WERI-Rb-1 (cell line): Measurements from ENCODE around the gene WBP1L.

Experiments used
- DNase-seq: peaks from one replicate; pipeline ENCODE4 v3.0.0-alpha.2; 2020
- H3K27ac ChIP-seq: fragments of 250-450 bp; sonication (Bioruptor Pico); 2 replicates; pipeline ENCODE4 v1.5.1; 2020; ENCODE audit warnings: mild to moderate bottlenecking, moderate library complexity
- H3K27me3 ChIP-seq: fragments of 250-450 bp; sonication (Bioruptor Pico); 2 replicates; pipeline ENCODE4 v1.5.1; 2021; ENCODE audit warnings: mild to moderate bottlenecking, low read depth, moderate library complexity; ENCODE audit not compliant: insufficient read depth, severe bottlenecking
- H3K36me3 ChIP-seq: fragments of 250-450 bp; sonication (Bioruptor Pico); 2 replicates; pipeline ENCODE4 v1.5.1; 2020; ENCODE audit warnings: mild to moderate bottlenecking, moderate library complexity
- H3K4me3 ChIP-seq: 2 replicates; pipeline ENCODE4 v1.5.1; 2011; ENCODE audit warnings: low read depth, mild to moderate bottlenecking, control low read depth, low read length
- H3K9me3 ChIP-seq: fragments of 250-450 bp; sonication (Bioruptor Pico); 2 replicates; pipeline ENCODE4 v1.5.1; 2021; ENCODE audit warnings: mild to moderate bottlenecking, moderate library complexity; ENCODE audit not compliant: severe bottlenecking
- TF ChIP-seq, protein P1 (sequence below): IDR thresholded peaks from 2 replicates; pipeline ENCODE4 v1.5.1; 2011; ENCODE audit warnings: low read depth, mild to moderate bottlenecking, control low read depth, inconsistent platforms, low read length

WBP1L gene

GRCh38 chr10:102824664-102825063, 80.9 kb downstream of the WBP1L start:
- Histone ChIP-seq H3K36me3 (no peaks in the 10 kb centered on the region), H3K9me3 (no peaks in the 10 kb centered on the region), H3K27me3 (no peaks in the 10 kb centered on the region), H3K27ac (no peak overlapping the region), H3K4me3 (no peak overlapping the region)
- DNase-seq, result no peak
- TF ChIP-seq, protein P1, sequence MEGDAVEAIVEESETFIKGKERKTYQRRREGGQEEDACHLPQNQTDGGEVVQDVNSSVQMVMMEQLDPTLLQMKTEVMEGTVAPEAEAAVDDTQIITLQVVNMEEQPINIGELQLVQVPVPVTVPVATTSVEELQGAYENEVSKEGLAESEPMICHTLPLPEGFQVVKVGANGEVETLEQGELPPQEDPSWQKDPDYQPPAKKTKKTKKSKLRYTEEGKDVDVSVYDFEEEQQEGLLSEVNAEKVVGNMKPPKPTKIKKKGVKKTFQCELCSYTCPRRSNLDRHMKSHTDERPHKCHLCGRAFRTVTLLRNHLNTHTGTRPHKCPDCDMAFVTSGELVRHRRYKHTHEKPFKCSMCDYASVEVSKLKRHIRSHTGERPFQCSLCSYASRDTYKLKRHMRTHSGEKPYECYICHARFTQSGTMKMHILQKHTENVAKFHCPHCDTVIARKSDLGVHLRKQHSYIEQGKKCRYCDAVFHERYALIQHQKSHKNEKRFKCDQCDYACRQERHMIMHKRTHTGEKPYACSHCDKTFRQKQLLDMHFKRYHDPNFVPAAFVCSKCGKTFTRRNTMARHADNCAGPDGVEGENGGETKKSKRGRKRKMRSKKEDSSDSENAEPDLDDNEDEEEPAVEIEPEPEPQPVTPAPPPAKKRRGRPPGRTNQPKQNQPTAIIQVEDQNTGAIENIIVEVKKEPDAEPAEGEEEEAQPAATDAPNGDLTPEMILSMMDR, result no peak

GRCh38 chr10:102826148-102826796, 82.5 kb downstream of the WBP1L start:
- Histone ChIP-seq H3K36me3 (no peaks in the 10 kb centered on the region), H3K27me3 (no peaks in the 10 kb centered on the region), H3K27ac (no peak overlapping the region), H3K4me3 (no peak overlapping the region), H3K9me3 (no peaks in the 10 kb centered on the region)
- DNase-seq, result no peak
- TF ChIP-seq, protein P1, result no peak

DNA sequence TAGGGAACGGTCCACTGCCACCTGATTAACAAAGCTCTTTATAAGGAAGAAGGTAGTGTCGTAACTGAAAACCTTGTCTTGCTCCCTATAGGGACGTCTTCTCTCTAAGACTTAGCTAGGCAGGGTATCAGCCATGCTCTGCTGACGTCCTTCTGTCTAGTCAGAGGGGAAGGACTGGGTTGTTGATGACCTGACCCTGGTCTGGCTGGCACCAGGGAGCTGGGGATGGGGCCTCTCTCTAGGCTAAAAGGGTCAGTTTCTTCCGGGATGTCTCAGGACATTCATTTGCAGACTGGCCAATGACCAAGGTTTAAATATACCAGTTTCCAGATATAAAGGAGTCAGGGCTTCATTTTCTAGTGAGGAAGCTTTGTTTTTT, 83.8 kb downstream of the WBP1L start:
- TF ChIP-seq, protein P1, result no peak
- H3K4me3 ChIP-seq, result no peak overlapping the region
- H3K36me3 ChIP-seq, result no peaks in the 10 kb centered on the region
- H3K27ac ChIP-seq, result no peak overlapping the region
- no peak for DNase-seq
- no peaks in the 10 kb centered on the region for H3K27me3 ChIP-seq
- no peaks in the 10 kb centered on the region for H3K9me3 ChIP-seq

DNA sequence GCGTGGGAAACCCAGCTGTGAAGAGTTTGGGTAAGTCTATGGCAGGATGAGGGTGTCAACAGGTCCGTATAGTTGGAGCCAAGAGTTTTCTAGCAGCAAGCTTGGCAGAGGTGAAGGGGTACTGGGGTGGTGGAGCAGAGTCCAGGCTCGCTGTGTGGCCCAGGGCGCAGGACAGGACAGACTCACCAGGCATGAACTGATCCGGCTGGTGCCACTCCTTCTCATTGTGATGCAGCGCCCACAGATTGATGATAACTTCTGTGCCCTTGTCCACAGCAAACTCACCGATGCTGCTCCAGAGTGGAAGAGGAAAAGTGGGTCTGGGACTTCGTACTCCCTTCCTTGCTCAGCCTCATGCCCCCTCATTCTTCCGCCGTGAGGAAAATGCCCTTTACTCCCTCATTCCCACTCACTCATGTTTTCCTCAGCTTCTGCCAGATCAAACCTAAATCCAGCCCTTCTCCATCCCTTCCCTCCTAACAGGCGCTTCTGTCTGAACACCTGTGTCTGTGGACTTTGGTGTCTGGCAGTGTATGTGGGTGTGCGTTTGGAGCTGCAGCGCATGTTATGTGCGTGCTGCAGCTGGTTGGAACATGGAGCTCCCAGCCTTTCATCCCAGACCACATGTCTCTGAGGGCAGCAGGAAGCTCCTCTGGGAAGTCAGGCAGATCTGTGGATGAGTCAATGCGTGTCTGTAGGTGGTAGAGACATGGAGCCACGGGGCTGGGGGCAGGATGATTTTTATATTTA, 87.7 kb downstream of the WBP1L start:
- Histone ChIP-seq H3K9me3 (no peaks in the 10 kb centered on the region), H3K27me3 (no peaks in the 10 kb centered on the region), H3K4me3 (no peak overlapping the region), H3K36me3 (no peaks in the 10 kb centered on the region), H3K27ac (no peak overlapping the region)
- DNase-seq, result no peak
- TF ChIP-seq, protein P1, result no peak

DNA sequence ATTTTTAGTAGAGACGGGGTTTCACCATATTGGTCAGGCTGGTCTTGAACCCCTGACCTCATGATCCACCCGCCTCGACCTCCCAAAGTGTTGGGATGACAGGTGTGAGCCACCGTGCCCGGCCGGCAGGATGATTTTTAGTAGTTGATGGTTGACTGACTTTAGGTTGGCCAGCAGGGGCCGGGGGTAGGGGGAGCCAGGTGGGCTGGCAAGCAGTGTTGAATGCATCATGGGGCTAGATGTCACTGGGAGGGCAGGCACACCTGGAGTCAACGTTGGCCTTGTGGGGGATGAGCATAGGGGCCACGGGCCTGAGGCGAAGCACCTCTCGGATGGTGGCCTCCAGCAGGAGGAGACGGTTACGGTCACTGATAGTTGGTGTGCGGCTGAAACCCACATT, 88.5 kb downstream of the WBP1L start:
- H3K27ac ChIP-seq, result no peak overlapping the region
- no peaks in the 10 kb centered on the region for H3K27me3 ChIP-seq
- no peaks in the 10 kb centered on the region for H3K36me3 ChIP-seq
- no peak for DNase-seq
- TF ChIP-seq, protein P1, result no peak
- no peak overlapping the region for H3K4me3 ChIP-seq
- no peaks in the 10 kb centered on the region for H3K9me3 ChIP-seq
